OCI-LY1 (cell line): ENCODE measurements around the gene WWOX.

Source experiments
- CTCF ChIP-seq: fragments of 200-600 bp; sonication (generic), shearing (Covaris generic); IDR thresholded peaks from 2 replicates; pipeline ENCODE4 v1.5.1; 2017; ENCODE audit warnings: mild to moderate bottlenecking, antibody characterized with exemption, low read length, moderate library complexity, mixed read lengths
- EZH2 ChIP-seq: fragments of 200-600 bp; sonication (generic), shearing (Covaris generic); IDR thresholded peaks from 2 replicates; pipeline ENCODE4 v1.8.0; 2017; ENCODE audit warnings: borderline replicate concordance, mixed run types, mild to moderate bottlenecking, antibody characterized with exemption, low read length, moderate library complexity, mixed read lengths

DNA sequence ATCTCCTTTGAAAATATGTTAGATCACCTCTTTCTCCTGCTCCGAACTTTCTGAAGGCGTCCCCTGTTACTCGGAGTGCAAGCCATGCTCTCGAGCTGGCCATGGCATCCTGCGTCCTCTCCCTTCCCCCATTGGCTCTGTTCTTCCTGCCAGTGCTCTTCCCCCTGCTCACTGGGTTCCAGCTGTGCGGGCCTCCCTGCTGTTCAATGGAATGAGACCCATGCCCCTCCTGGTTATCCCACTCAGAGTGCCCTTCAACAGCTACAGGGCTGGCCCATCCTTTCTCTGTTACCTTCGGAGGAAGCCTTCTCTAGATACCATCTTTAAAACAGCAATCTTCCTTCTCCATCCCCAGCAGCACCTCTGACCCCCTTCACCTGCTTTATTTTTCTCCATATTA is 996.8 kb downstream of the WWOX start:
- TF ChIP-seq CTCF = no peak
- TF ChIP-seq EZH2 = no peak
